Smooth muscle cell (in vitro differentiated cells): ENCODE measurements around the gene RASL10A. TPM values are rescaled to one million over a fixed set of nuclear protein-coding genes. Genes with fewer than 3 reads are reported as not detected.

Experiments used
- DNase-seq: peaks from one replicate; lab custom pipeline; 2025; ENCODE audit not compliant: unreplicated experiment; lab: John Stamatoyannopoulos, UW
- H2AFZ ChIP-seq: fragments of 200-600 bp; sonication (generic); 2 replicates; pipeline ENCODE4 v1.6.0; 2016; ENCODE audit warnings: antibody characterized with exemption, low read depth, mild to moderate bottlenecking
- H3F3A ChIP-seq: fragments of 200-600 bp; sonication (generic); 2 replicates; pipeline ENCODE4 v1.6.0; 2017; ENCODE audit warnings: antibody characterized with exemption, low read depth
- H3K27ac ChIP-seq: fragments of 200-600 bp; sonication (generic); 2 replicates; pipeline ENCODE4 v1.5.1; 2016; ENCODE audit warnings: low read depth, mild to moderate bottlenecking
- H3K27me3 ChIP-seq: fragments of 200-600 bp; sonication (generic); 2 replicates; pipeline ENCODE4 v1.6.1; 2016; ENCODE audit warnings: low read depth, mild to moderate bottlenecking
- H3K36me3 ChIP-seq: fragments of 200-600 bp; sonication (generic); 2 replicates; pipeline ENCODE4 v1.5.1; 2016; ENCODE audit warnings: low read depth
- H3K4me1 ChIP-seq: fragments of 200-600 bp; sonication (generic); 2 replicates; pipeline ENCODE4 v1.5.1; 2016; ENCODE audit warnings: low read depth
- H3K4me2 ChIP-seq: fragments of 200-600 bp; sonication (generic); 2 replicates; pipeline ENCODE4 v1.6.0; 2016; ENCODE audit warnings: mild to moderate bottlenecking
- H3K4me3 ChIP-seq: fragments of 200-600 bp; sonication (generic); 2 replicates; pipeline ENCODE4 v1.5.1; 2016; ENCODE audit warnings: mild to moderate bottlenecking
- H3K79me2 ChIP-seq: fragments of 200-600 bp; sonication (generic); 2 replicates; pipeline ENCODE4 v1.6.0; 2016; ENCODE audit warnings: low read depth, mild to moderate bottlenecking
- H3K9ac ChIP-seq: fragments of 200-600 bp; sonication (generic); 2 replicates; pipeline ENCODE4 v1.6.0; 2016; ENCODE audit warnings: low read depth
- H3K9me3 ChIP-seq: fragments of 200-600 bp; sonication (generic); replicated peaks from 2 replicates; pipeline ENCODE4 v1.5.1; 2016; ENCODE audit warnings: low read depth
- H4K20me1 ChIP-seq: fragments of 200-600 bp; sonication (generic); 2 replicates; pipeline ENCODE4 v1.6.0; 2016; ENCODE audit warnings: low read depth
- CTCF ChIP-seq: fragments of 200-600 bp; sonication (generic); IDR thresholded peaks from 2 replicates; pipeline ENCODE4 v1.5.1; 2017; ENCODE audit warnings: borderline replicate concordance, mild to moderate bottlenecking, antibody characterized with exemption; ENCODE audit not compliant: insufficient read depth, poor library complexity, severe bottlenecking
- WGBS: methylation state at CpG from one replicate; pipeline ENCODE4 v1.1.7; 2016; ENCODE audit warnings: low lambda C conversion rate; 5-methylcytosine and 5-hydroxymethylcytosine counted together
- polyA plus RNA-seq: library from polyadenylated mRNA; unstranded; fragments of >200 nt; fragmentation: Nextera tagmentation; extraction: Ambion mirVana; gene quantifications from 2 replicates; pipeline ENCODE4 v1.2.1, GENCODE V29; 2016
- total RNA-seq: library from RNA; depleted of rRNA; stranded (reverse); fragments of >200 nt; gene quantifications from 2 replicates; pipeline ENCODE4 v1.2.3, GENCODE V29; 2014

RASL10A gene
- total and polyA plus RNA-seq, 2 experiments from 2014 or later: not detected

GRCh38 chr22:29341849-29342127 lies 26.3 kb upstream of the RASL10A start:
- 100% methylated on average over 2 of the region's 2 CpGs for WGBS
- no peaks in the 10 kb centered on the region for H3K79me2 ChIP-seq
- no peak overlapping the region for H3K4me2 ChIP-seq
- H3K27me3 ChIP-seq: no peaks in the 10 kb centered on the region
- no peak for TF ChIP-seq CTCF
- no peak overlapping the region for H3K9ac ChIP-seq
- H2AFZ ChIP-seq: no peak overlapping the region
- H3F3A ChIP-seq: no peaks in the 10 kb centered on the region
- no peaks in the 10 kb centered on the region for H3K36me3 ChIP-seq
- DNase-seq: no peak
- no peaks in the 10 kb centered on the region for H3K9me3 ChIP-seq
- H3K27ac ChIP-seq: no peak overlapping the region
- H4K20me1 ChIP-seq: no peaks in the 10 kb centered on the region
- H3K4me1 ChIP-seq: no peaks in the 10 kb centered on the region
- no peak overlapping the region for H3K4me3 ChIP-seq

- Histone ChIP-seq H3K4me1 (no peaks in the 10 kb centered on the region), H3K79me2 (no peaks in the 10 kb centered on the region), H3K4me2 (no peak overlapping the region), H3K9me3 (no peaks in the 10 kb centered on the region), H3K27ac (no peak overlapping the region), H4K20me1 (no peaks in the 10 kb centered on the region), H3K36me3 (no peaks in the 10 kb centered on the region), H3K4me3 (no peak overlapping the region), H3K27me3 (no peaks in the 10 kb centered on the region), H3K9ac (no peak overlapping the region), H2AFZ (no peak overlapping the region), H3F3A (no peaks in the 10 kb centered on the region)
- 92% methylated on average over 25 of the region's 25 CpGs for WGBS
- TF ChIP-seq CTCF: no peak
- DNase-seq: no peak
Observed at GRCh38 chr22:29341056-29341848, 25.8 kb upstream of the RASL10A start.

GRCh38 chr22:29340566-29340965 lies 25.1 kb upstream of the RASL10A start:
- no peak overlapping the region for H3K27ac ChIP-seq
- H3K4me3 ChIP-seq: no peak overlapping the region
- H3K9me3 ChIP-seq: no peaks in the 10 kb centered on the region
- no peaks in the 10 kb centered on the region for H3K36me3 ChIP-seq
- H4K20me1 ChIP-seq: no peaks in the 10 kb centered on the region
- no peak for DNase-seq
- no peaks in the 10 kb centered on the region for H3K27me3 ChIP-seq
- no peaks in the 10 kb centered on the region for H3F3A ChIP-seq
- H3K9ac ChIP-seq: no peak overlapping the region
- H3K4me2 ChIP-seq: no peak overlapping the region
- no peak for TF ChIP-seq CTCF
- H3K79me2 ChIP-seq: no peaks in the 10 kb centered on the region
- WGBS: 94% methylated on average over 8 of the region's 8 CpGs
- H2AFZ ChIP-seq: no peak overlapping the region
- H3K4me1 ChIP-seq: no peaks in the 10 kb centered on the region
